Endothelial cell of umbilical vein (primary cell): ENCODE data around the gene PHB1.

Experiments used
- EZH2 ChIP-seq: IDR thresholded peaks from 2 replicates; pipeline ENCODE4 v1.6.1; 2012; ENCODE audit warnings: borderline replicate concordance, low read depth, mild to moderate bottlenecking, moderate library complexity, low read length, inconsistent platforms; ENCODE audit not compliant: severe bottlenecking
- FOS ChIP-seq: IDR thresholded peaks from 2 replicates; pipeline ENCODE4 v1.6.1; 2011; ENCODE audit warnings: mild to moderate bottlenecking, low read length, moderate library complexity, borderline replicate concordance; ENCODE audit not compliant: insufficient read depth
- MYC ChIP-seq: IDR thresholded peaks from one replicate; pipeline ENCODE4 v1.6.1; 2011; ENCODE audit warnings: mild to moderate bottlenecking, low read depth, low read length
- POLR2AphosphoS5 ChIP-seq: IDR thresholded peaks from 2 replicates; pipeline ENCODE4 v1.6.1; 2012; ENCODE audit warnings: low read depth, mild to moderate bottlenecking, control low read depth, low read length, moderate library complexity; ENCODE audit not compliant: insufficient read depth
- TF ChIP-seq, protein P1 (sequence below), 2 donors: IDR thresholded peaks; 1 replicate in 1 of 2; 2 replicates in 1 of 2; pipeline ENCODE4 v1.5.1; 2011; ENCODE audit warnings: low read length in 2 of 2, mild to moderate bottlenecking in 2 of 2, moderate library complexity in 2 of 2, control low read depth in 1 of 2, inconsistent platforms in 1 of 2, low read depth in 1 of 2; ENCODE audit not compliant: insufficient read depth in 1 of 2; ENCODE audit errors: extremely low read depth in 1 of 2

DNA sequence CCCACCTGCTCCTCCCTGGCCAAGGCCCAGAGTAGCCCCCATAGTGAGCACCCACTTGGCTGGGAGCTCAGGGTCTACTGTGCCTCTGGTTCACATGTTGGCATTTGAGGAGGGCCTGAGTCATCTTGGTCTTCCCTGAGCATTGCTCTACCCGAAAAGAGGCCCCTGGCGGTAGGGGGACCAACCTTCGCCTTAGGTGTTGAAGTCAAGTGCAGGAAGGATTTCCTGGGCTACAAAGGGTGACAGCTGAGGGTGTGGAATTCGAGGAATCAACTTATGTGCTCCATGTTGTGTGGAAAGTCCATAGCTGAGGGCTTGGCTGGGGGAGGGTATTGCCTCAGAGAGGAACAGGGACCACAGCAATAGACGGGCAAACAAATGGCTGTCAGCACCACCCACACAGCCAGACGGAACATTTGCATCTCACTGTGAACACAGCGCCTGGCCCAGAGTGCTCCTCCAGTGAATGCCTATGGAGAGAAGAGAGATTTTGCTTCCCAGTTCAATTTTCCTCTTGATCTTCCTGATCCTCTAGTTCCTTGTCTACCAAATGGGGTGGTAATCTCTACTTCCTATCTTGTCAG is 44.8 kb upstream of the PHB1 start:
- TF ChIP-seq, protein P1, sequence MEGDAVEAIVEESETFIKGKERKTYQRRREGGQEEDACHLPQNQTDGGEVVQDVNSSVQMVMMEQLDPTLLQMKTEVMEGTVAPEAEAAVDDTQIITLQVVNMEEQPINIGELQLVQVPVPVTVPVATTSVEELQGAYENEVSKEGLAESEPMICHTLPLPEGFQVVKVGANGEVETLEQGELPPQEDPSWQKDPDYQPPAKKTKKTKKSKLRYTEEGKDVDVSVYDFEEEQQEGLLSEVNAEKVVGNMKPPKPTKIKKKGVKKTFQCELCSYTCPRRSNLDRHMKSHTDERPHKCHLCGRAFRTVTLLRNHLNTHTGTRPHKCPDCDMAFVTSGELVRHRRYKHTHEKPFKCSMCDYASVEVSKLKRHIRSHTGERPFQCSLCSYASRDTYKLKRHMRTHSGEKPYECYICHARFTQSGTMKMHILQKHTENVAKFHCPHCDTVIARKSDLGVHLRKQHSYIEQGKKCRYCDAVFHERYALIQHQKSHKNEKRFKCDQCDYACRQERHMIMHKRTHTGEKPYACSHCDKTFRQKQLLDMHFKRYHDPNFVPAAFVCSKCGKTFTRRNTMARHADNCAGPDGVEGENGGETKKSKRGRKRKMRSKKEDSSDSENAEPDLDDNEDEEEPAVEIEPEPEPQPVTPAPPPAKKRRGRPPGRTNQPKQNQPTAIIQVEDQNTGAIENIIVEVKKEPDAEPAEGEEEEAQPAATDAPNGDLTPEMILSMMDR (IDR thresholded peaks at IDR 0.05; ENCODE audit: extremely low read depth in 1 of 2, insufficient read depth in 1 of 2, low read depth in 1 of 2, low read length in 2 of 2): no peak
- TF ChIP-seq MYC: no peak
- TF ChIP-seq EZH2: no peak
- no peak for TF ChIP-seq POLR2AphosphoS5
- no peak for TF ChIP-seq FOS
